H1 (cell line): Measurements from ENCODE around the gene SIRT7. TPM values are rescaled to one million over a fixed set of nuclear protein-coding genes. Genes with fewer than 3 reads are reported as not detected.

ENCODE experiments used
- CTCF ChIA-PET: fragments of 300-600 bp; sonication (Branson Sonifier 250); formaldehyde crosslinking; loops from one replicate; lab custom pipeline; 2021; ENCODE audit not compliant: partially characterized antibody; lab: Charles Lee
- POLR2A ChIA-PET: fragments of 300-600 bp; sonication (Branson Sonifier 250); formaldehyde crosslinking; loops from one replicate; lab custom pipeline; 2021; ENCODE audit warnings: inconsistent platforms; ENCODE audit not compliant: partially characterized antibody; lab: Charles Lee
- DNase-seq, 2 experiments: peaks; one replicate each; pipeline versions ENCODE4 v3.0.0 to v3.0.0-alpha.2; 2010 to 2022; ENCODE audit warnings: low spot score in 2 of 2, low read depth in 1 of 2, mixed read lengths in 1 of 2
- FAIRE-seq: peaks from 2 replicates; lab custom pipeline; 2011; peaks lifted over from hg19 to GRCh38; lab: Jason Lieb, UNC
- H2AFZ ChIP-seq: 2 replicates; pipeline ENCODE4 v1.8.1; 2012; ENCODE audit warnings: low read length, inconsistent platforms
- H2AK5ac ChIP-seq: 2 replicates; pipeline ENCODE4 v1.6.1; 2013; ENCODE audit warnings: low read depth, low read length
- H2BK120ac ChIP-seq: replicated peaks from 2 replicates; pipeline ENCODE3; 2013; ENCODE audit warnings: low read depth, low read length, inconsistent platforms
- H2BK12ac ChIP-seq: 2 replicates; pipeline ENCODE4 v1.6.1; 2013; ENCODE audit warnings: low read depth, low read length
- H2BK15ac ChIP-seq: 2 replicates; pipeline ENCODE4 v1.6.1; 2013; ENCODE audit warnings: low read length
- H2BK20ac ChIP-seq: 2 replicates; pipeline ENCODE4 v1.6.1; 2013; ENCODE audit warnings: low read length
- H2BK5ac ChIP-seq: 2 replicates; pipeline ENCODE4 v1.6.1; 2013; ENCODE audit warnings: low read depth, low read length
- H3K14ac ChIP-seq: 2 replicates; pipeline ENCODE4 v1.6.1; 2013; ENCODE audit warnings: inconsistent platforms; ENCODE audit not compliant: insufficient read length
- H3K18ac ChIP-seq: 2 replicates; pipeline ENCODE4 v1.6.1; 2013; ENCODE audit warnings: low read length; ENCODE audit errors: extremely low read depth
- H3K23ac ChIP-seq: 2 replicates; pipeline ENCODE4 v1.6.1; 2013; ENCODE audit warnings: inconsistent platforms; ENCODE audit not compliant: insufficient read length
- H3K23me2 ChIP-seq: 2 replicates; pipeline ENCODE4 v1.6.1; 2013; ENCODE audit warnings: low read depth, low read length
- H3K27ac ChIP-seq: 2 replicates; pipeline ENCODE4 v1.6.1; 2011; ENCODE audit warnings: low read depth, low read length, inconsistent platforms
- H3K27me3 ChIP-seq, 4 experiments: replicated peaks in 1 of 4; 1 replicate in 1 of 4; 2 replicates in 3 of 4; pipeline versions ENCODE4 v1.6.1 to v1.8.1; 2011 to 2013; ENCODE audit warnings: low read length in 3 of 4, mild to moderate bottlenecking in 3 of 4, inconsistent platforms in 2 of 4, mixed read lengths in 2 of 4, moderate library complexity in 1 of 4; ENCODE audit not compliant: control insufficient read depth in 3 of 4, insufficient read depth in 3 of 4; ENCODE audit errors: extremely low read depth in 1 of 4
- H3K36me3 ChIP-seq, 4 experiments: 2 replicates each; pipeline versions ENCODE4 v1.6.1 to v1.8.1; 2011 to 2013; ENCODE audit warnings: mild to moderate bottlenecking in 4 of 4, low read length in 3 of 4, moderate library complexity in 2 of 4, control low read depth in 1 of 4, inconsistent platforms in 1 of 4; ENCODE audit not compliant: insufficient read depth in 4 of 4, control insufficient read depth in 2 of 4
- H3K4ac ChIP-seq: replicated peaks from 2 replicates; pipeline ENCODE3; 2013; ENCODE audit warnings: low read length, low read depth, mixed read lengths, inconsistent platforms; ENCODE audit not compliant: insufficient read length
- H3K4me1 ChIP-seq, 4 experiments: replicated peaks in 1 of 4; 1 replicate in 1 of 4; 2 replicates in 3 of 4; pipeline versions ENCODE4 v1.6.1 to v1.8.1; 2011 to 2013; ENCODE audit warnings: low read length in 3 of 4, inconsistent platforms in 2 of 4, mixed read lengths in 1 of 4; ENCODE audit not compliant: insufficient read depth in 4 of 4, control insufficient read depth in 3 of 4
- H3K4me2 ChIP-seq, 2 experiments: 2 replicates each; pipeline versions ENCODE4 v1.6.1 to v1.8.1; 2011 to 2013; ENCODE audit warnings: low read depth in 2 of 2, low read length in 2 of 2, control low read depth in 1 of 2, inconsistent platforms in 1 of 2, mild to moderate bottlenecking in 1 of 2; ENCODE audit not compliant: insufficient read depth in 1 of 2
- H3K4me3 ChIP-seq, 4 experiments: fragments of 200-600, 300-600 bp in 1 of 4; sonication (generic), shearing (Covaris generic), sonication (Bioruptor Twin) in 1 of 4; 2 replicates each; pipeline versions ENCODE4 v1.5.1 to v1.8.1; 2011 to 2016; ENCODE audit warnings: low read length in 4 of 4, low read depth in 3 of 4, control low read depth in 2 of 4, inconsistent platforms in 2 of 4, mild to moderate bottlenecking in 2 of 4, mixed read lengths in 1 of 4, moderate library complexity in 1 of 4; ENCODE audit not compliant: insufficient read depth in 2 of 4; ENCODE audit errors: extremely low read depth in 1 of 4
- H3K56ac ChIP-seq: replicated peaks from 2 replicates; pipeline ENCODE3; 2013; ENCODE audit warnings: low read depth, mild to moderate bottlenecking, mixed read lengths, low read length, inconsistent platforms; ENCODE audit not compliant: insufficient read length
- H3K79me1 ChIP-seq: 2 replicates; pipeline ENCODE4 v1.6.1; 2013; ENCODE audit warnings: low read depth, low read length, control low read depth
- H3K79me2 ChIP-seq, 2 experiments: 2 replicates each; pipeline versions ENCODE4 v1.6.1 to v1.8.1; 2012 to 2013; ENCODE audit warnings: low read length in 2 of 2, mild to moderate bottlenecking in 2 of 2, inconsistent platforms in 1 of 2; ENCODE audit not compliant: insufficient read depth in 2 of 2, control insufficient read depth in 1 of 2
- H3K9ac ChIP-seq, 4 experiments: replicated peaks in 1 of 4; 1 replicate in 1 of 4; 2 replicates in 3 of 4; pipeline versions ENCODE4 v1.6.1 to v1.8.1; 2011 to 2013; ENCODE audit warnings: low read depth in 3 of 4, low read length in 3 of 4, control low read depth in 2 of 4, mild to moderate bottlenecking in 2 of 4, moderate library complexity in 2 of 4, inconsistent platforms in 1 of 4; ENCODE audit errors: extremely low read depth in 1 of 4
- H3K9me3 ChIP-seq, 2 experiments: 2 replicates each; pipeline versions ENCODE4 v1.6.1 to v1.8.1; 2012 to 2013; ENCODE audit warnings: mild to moderate bottlenecking in 2 of 2, moderate library complexity in 2 of 2, control low read depth in 1 of 2, inconsistent platforms in 1 of 2, low read depth in 1 of 2, low read length in 1 of 2, mixed read lengths in 1 of 2; ENCODE audit not compliant: insufficient read depth in 2 of 2
- H4K20me1 ChIP-seq, 2 experiments: replicated peaks in 1 of 2; 2 replicates each; pipeline versions ENCODE3 to v1.8.1; 2011 to 2013; ENCODE audit warnings: inconsistent platforms in 2 of 2, low read length in 2 of 2, mild to moderate bottlenecking in 1 of 2; ENCODE audit not compliant: insufficient read depth in 2 of 2, control insufficient read depth in 1 of 2
- H4K5ac ChIP-seq: 2 replicates; pipeline ENCODE4 v1.6.1; 2013; ENCODE audit warnings: low read length, low read depth, mixed read lengths, inconsistent platforms; ENCODE audit not compliant: insufficient read length
- H4K8ac ChIP-seq: 2 replicates; pipeline ENCODE4 v1.8.0; 2013; ENCODE audit warnings: mild to moderate bottlenecking, moderate library complexity, low read length, inconsistent platforms; ENCODE audit not compliant: insufficient read depth; ENCODE audit errors: extremely low read depth
- H4K91ac ChIP-seq: replicated peaks from 2 replicates; pipeline ENCODE3; 2013; ENCODE audit warnings: low read length, mixed read lengths, inconsistent platforms; ENCODE audit not compliant: insufficient read length
- JUN ChIP-seq: IDR thresholded peaks from 2 replicates; pipeline ENCODE4 v1.6.1; 2011; ENCODE audit warnings: low read depth, mild to moderate bottlenecking, improper control_type of control experiment, low read length
- MAFK ChIP-seq: IDR thresholded peaks from 2 replicates; pipeline ENCODE4 v1.6.1; 2012; ENCODE audit warnings: low read depth, mild to moderate bottlenecking, improper control_type of control experiment, low read length
- SIN3A ChIP-seq, 2 experiments: IDR thresholded peaks in 1 of 2; conservative IDR thresholded peaks in 1 of 2; 2 replicates each; pipeline ENCODE4 v1.6.1; 2011 to 2012; ENCODE audit warnings: low read length in 2 of 2, improper control_type of control experiment in 1 of 2, low read depth in 1 of 2, mild to moderate bottlenecking in 1 of 2
- SIRT6 ChIP-seq: IDR thresholded peaks from one replicate; pipeline ENCODE4 v1.7.1; 2012; ENCODE audit warnings: low read length, inconsistent platforms
- WGBS, 2 experiments: shearing (Covaris generic) in 1 of 2; methylation state at CpG; one replicate each; pipeline versions ENCODE4 v1.1.6 to v1.1.7; 2013 to 2015; ENCODE audit warnings: low lambda C conversion rate in 2 of 2, mixed read lengths in 2 of 2, inconsistent platforms in 1 of 2, low coverage in 1 of 2, missing lambda C conversion rate in 1 of 2; ENCODE audit not compliant: insufficient replicate concordance in 2 of 2, insufficient coverage in 1 of 2, insufficient read length in 1 of 2; ENCODE audit errors: extremely low coverage in 1 of 2, missing lambda C conversion rate in 1 of 2; 5-methylcytosine and 5-hydroxymethylcytosine counted together
- polyA plus RNA-seq, 7 experiments: library from polyadenylated mRNA; depleted of rRNA in 3 of 7; stranded (reverse) in 5 of 7; unstranded in 2 of 7; fragments of >200 nt in 5 of 7; fragments of 200-250 nt in 2 of 7; gene quantifications; 1 replicate in 5 of 7; 2 replicates in 1 of 7; 4 replicates in 1 of 7; pipeline versions ENCODE4 v1.2.1 to v1.2.3, GENCODE V29; 2011 to 2013; ENCODE audit warnings: missing spikeins in 2 of 7, mixed read lengths in 2 of 7
- total RNA-seq: library from RNA; stranded (reverse); fragmentation: NEBNext Ultra II Directional; extraction: Animal tissue kit (Norgen Biotek cat#: 25700); gene quantifications from 2 replicates; pipeline ENCODE4 v1.2.1, GENCODE V29; 2021
- TF ChIP-seq, protein P1 (sequence below): IDR thresholded peaks from 2 replicates; pipeline ENCODE4 v1.6.1; 2012; ENCODE audit warnings: inconsistent platforms
- TF ChIP-seq, protein P2 (sequence below): IDR thresholded peaks from 2 replicates; pipeline ENCODE4 v1.6.1; 2011; ENCODE audit warnings: low read depth, mild to moderate bottlenecking, low read length; ENCODE audit not compliant: insufficient read depth
- TF ChIP-seq, protein P3 (sequence below): IDR thresholded peaks from 2 replicates; pipeline ENCODE4 v1.6.1; 2012; ENCODE audit warnings: low read length, inconsistent platforms

The SIRT7 gene
- total and polyA plus RNA-seq, 2 of the 8 experiments (the other 6 are each of a cell fraction or from before 2014, with no cell fraction given), result 5.8 to 16.6 TPM

DNA sequence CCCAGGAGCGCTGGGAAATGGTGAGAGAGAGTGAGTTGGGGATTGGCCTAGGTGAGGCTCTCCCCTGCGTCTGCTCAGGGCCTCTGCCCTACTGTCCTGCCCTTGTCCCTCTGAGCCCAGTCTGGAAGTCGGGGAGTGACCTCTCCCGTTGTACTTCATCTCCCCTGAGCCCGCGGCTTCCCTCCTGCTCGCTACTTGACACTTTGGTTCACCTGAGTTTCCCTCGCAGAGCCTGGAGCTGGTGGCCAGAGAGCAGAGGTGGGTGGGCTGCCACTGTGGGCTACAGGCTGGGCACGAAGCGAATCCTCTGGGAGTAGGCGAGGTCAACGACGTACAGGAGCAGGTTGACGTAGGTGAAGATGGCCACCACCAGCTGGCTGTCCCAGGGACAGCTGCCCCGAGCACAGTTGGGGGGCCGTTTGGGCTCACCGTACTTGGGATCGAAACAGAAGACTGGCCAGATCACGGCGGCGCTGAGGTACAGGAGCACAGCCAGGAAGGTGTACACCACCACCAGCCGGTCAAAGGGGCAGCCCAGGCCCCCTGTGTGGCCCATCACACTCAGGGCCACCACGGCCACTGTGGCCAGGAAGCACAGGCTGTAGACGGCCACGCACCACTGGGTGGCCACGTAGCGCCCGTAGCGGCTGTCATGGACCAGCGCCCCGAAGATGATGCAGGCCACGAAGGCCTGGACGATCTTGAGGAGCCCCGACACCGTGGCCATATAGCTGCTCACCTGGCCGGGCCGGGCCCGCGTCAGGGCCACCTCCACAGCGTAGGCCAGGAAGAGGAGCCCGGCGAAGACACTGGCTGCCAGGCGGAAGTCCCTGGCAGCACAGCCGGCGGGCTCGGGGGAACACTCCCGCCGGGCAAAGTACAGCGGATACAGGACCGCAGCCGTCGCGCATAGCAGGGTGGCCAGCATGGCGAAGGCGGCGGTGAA lies 22.8 kb upstream of the SIRT7 start:
- Histone ChIP-seq H3K14ac (no peak overlapping the region), H3K23ac (no peak overlapping the region), H2BK12ac (peak overlapping the region; percentile 60; the same call in 1 of the 2 replicates), H3K9ac (no peak overlapping the region), H3K79me2 (no peaks in the 10 kb centered on the region; a peak in 1 of 4 replicates), H3K18ac (peak overlapping the region; percentile 32), H3K27me3 (peaks cover 0 to 5% (median 0%) of the 10 kb centered on the region in 4 experiments; a peak in 3 of 7 replicates), H3K23me2 (no peaks in the 10 kb centered on the region; the same call in 1 of the 2 replicates), H3K36me3 (no peaks in the 10 kb centered on the region), H4K8ac (peak overlapping the region; percentile 73), H3K4me2 (0 out of 4 replicates have a peak overlapping the region, but pooled peaks of 1 of the 2 experiments have one; percentile 21), H3K27ac (no peak overlapping the region), H3K9me3 (no peaks in the 10 kb centered on the region), H3K4me3 (no peak overlapping the region), H2BK120ac (peak overlapping the region; percentile 22), H2AFZ (no peak overlapping the region), H3K56ac (no peak overlapping the region), H2AK5ac (peak overlapping the region; percentile 65; the same call in 1 of the 2 replicates), H2BK5ac (0 out of 2 replicates have a peak overlapping the region, but pooled peaks have one; percentile 16), H3K79me1 (no peaks in the 10 kb centered on the region), H3K4ac (peak overlapping the region; percentile 53), H2BK15ac (peak overlapping the region; percentile 46; the same call in 1 of the 2 replicates), H3K4me1 (peaks cover 0 to 14% (median 8%) of the 10 kb centered on the region in 4 experiments; a peak in 5 of 7 replicates), H2BK20ac (no peak overlapping the region), H4K20me1 (no peaks in the 10 kb centered on the region), H4K5ac (no peak overlapping the region), H4K91ac (peak overlapping the region; percentile 54)
- 93% methylated on average over 48 of the region's 56 CpGs; no CpG with 5 or more reads in 1 of the 2 experiments for WGBS, 2 experiments
- ChIA-PET POLR2A (interaction anchor here (0.9 to 14.6 kb wide), 4 partner anchors 10 to 64 kb away, joined by 3 to 150 read pairs (median 8); partner anchors contain the start of genes ASPSCR1 and MAFG), CTCF (interaction anchor here (0.8 to 4.6 kb wide), 9 partner anchors 9 to 82 kb away, joined by 3 to 16 read pairs (median 4); partner anchors contain the start of genes CENPX, LRRC45, MAFG and NOTUM)
- FAIRE-seq (no peak), DNase-seq (no peak)
- TF ChIP-seq JUN, result no peak
- TF ChIP-seq, protein P1, sequence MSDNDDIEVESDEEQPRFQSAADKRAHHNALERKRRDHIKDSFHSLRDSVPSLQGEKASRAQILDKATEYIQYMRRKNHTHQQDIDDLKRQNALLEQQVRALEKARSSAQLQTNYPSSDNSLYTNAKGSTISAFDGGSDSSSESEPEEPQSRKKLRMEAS, result no peak
- TF ChIP-seq SIN3A (conservative IDR thresholded peaks at IDR 0.05 in 1 of 2, IDR thresholded peaks at IDR 0.05 in 1 of 2; ENCODE audit: low read depth in 1 of 2, low read length in 2 of 2), result no peak
- TF ChIP-seq, protein P2, sequence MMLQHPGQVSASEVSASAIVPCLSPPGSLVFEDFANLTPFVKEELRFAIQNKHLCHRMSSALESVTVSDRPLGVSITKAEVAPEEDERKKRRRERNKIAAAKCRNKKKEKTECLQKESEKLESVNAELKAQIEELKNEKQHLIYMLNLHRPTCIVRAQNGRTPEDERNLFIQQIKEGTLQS, result no peak
- TF ChIP-seq MAFK, result no peak
- TF ChIP-seq, protein P3, sequence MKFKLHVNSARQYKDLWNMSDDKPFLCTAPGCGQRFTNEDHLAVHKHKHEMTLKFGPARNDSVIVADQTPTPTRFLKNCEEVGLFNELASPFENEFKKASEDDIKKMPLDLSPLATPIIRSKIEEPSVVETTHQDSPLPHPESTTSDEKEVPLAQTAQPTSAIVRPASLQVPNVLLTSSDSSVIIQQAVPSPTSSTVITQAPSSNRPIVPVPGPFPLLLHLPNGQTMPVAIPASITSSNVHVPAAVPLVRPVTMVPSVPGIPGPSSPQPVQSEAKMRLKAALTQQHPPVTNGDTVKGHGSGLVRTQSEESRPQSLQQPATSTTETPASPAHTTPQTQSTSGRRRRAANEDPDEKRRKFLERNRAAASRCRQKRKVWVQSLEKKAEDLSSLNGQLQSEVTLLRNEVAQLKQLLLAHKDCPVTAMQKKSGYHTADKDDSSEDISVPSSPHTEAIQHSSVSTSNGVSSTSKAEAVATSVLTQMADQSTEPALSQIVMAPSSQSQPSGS, result no peak
- TF ChIP-seq SIRT6, result no peak
